GM19452 (cell line): ENCODE data around the gene ART4.

Experiments
- ATAC-seq: cut with Tn5 transposase; IDR thresholded peaks from one replicate; pipeline ENCODE4 v1.9.1; 2021; ENCODE audit not compliant: unreplicated experiment

ART4 gene

GRCh38 chr12:14811486-14811885 lies 31.8 kb downstream of the ART4 start:
- no peak for ATAC-seq

GRCh38 chr12:14810953-14811483 lies 32.3 kb downstream of the ART4 start:
- no peak for ATAC-seq

DNA sequence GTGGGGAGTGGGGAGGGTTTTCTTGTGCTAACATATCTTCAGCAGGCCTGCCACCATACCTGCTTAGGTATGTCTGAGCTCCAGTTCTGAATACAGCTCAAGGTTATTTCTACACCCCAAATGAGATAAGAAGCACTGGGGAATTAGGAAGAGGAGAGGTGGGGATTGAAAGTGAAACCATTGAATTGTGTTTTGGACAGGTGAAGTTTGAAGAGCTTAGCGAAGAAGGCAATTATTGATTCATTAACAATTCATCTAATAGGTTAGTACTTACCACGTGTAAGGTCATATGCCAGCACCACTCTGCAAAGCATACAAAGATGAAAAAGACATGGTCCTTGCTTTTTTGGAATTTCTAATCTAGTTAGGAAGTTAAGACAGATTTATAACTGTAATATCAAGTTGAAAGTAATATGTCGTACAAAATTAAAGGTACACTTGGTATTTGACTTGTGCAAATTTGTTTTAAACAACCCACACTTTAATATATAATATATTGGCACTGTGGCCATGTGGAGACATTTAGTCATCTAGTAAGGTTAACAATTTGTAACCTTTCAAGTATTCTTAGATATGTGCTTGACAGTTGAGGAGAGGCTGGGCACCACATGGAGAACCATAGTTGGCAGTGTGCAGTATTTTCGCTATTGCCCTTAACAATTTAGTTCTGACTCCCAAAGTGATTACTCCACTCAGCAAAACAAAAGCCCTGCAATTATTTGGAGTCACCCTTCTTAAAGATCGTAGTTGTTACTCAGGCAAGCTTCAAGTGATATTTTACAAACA lies 33.0 kb downstream of the ART4 start:
- no peak for ATAC-seq

- peak; percentile 4 for ATAC-seq
Observed at GRCh38 chr12:14803830-14804160, 39.5 kb downstream of the ART4 start.

DNA sequence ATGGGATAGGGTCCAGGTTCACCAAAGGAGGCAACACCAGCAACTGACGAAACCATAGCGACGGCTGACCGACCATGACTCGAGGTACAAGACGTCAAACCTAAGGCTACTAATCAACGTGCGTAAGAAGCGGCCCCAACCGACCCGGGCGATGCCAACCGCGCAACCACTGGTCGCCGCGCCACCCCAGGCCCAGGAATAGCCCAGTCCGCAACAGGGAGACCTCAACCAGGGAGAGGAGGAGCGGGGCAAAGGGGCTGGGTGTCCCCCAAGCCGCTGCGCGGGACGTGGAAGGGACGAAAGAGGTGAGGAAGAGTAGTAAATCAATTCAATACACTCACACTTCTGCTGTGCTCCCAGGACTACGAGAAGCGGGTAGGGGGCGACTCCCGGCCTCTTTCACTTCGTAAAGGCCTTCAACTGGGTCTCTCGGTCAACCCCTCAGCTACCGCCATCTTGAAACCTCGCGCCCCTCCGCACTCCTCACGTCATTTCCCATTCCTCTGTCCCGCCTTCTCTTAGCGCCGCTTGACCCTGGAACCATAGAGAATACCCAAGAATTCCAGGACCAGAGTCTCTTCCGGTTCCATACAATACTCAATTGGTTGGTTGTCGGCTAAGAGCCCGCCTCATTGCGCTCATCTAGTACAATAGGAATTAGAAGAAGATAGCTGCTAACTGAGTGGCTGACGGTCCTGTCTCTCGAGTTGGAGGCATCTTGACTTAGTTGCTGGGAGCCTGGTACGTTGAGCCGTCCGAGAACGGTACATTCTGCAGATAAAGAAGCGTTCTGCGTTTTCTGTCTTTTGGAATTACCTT lies 40.1 kb downstream of the ART4 start, which contains the start of the genes C12orf60 and WBP11:
Gene C12orf60, plus strand, starts transcription at position 660 of the 819 bp plus-strand sequence. CDS start 19,266 bp downstream, outside the sequence.
Gene WBP11, minus strand, starts transcription at position 468 of the 819 bp plus-strand sequence. CDS start 2,095 bp downstream, outside the sequence.
- peak; percentile 99 for ATAC-seq

GRCh38 chr12:14802721-14803010 lies 40.7 kb downstream of the ART4 start:
- ATAC-seq = no peak

- no peak for ATAC-seq
Observed at GRCh38 chr12:14802247-14802646, 41.1 kb downstream of the ART4 start.

DNA sequence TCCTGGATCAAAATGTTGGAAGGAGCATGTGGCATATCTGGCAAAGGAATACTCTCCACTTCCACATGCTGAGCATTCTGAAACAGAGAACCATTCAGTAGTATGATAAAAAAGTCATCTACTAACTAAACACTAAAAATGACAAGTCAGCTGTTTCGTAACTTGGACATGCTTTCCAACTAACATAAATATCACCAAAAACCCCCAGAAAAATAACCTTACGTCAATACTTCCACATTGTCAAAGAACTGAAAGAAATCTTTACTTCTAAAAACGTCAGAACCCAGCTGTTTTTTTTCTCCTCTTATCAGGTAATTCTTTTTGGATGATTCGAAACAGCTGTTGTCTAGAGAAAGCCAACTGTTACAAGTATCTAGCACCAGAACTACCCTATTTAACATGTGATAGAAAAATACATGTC lies 48.3 kb downstream of the ART4 start:
- no peak for ATAC-seq

- ATAC-seq = no peak
Observed at GRCh38 chr12:14785568-14785967, 57.8 kb downstream of the ART4 start.

- ATAC-seq = no peak
Observed at GRCh38 chr12:14784471-14784870, 58.9 kb downstream of the ART4 start.

DNA sequence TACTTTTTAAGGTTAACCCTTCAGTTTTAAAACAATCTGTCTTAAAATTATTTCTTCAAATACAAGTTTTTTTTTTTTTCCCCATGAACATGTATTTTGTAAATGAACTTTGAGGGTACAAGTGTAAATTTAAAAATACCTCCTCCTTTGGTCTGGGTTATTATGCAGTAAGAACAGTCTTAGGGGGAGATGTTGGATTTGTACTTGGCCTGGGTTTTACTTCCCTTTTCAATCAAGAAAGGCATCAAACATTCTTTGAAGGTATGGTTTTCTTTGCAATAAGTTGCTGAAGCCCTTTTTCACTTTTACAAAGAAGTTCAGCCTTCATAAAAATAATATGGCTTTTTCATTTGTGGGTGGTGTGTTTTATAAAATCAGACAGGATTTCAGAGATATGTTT lies 60.6 kb downstream of the ART4 start:
- no peak for ATAC-seq

DNA sequence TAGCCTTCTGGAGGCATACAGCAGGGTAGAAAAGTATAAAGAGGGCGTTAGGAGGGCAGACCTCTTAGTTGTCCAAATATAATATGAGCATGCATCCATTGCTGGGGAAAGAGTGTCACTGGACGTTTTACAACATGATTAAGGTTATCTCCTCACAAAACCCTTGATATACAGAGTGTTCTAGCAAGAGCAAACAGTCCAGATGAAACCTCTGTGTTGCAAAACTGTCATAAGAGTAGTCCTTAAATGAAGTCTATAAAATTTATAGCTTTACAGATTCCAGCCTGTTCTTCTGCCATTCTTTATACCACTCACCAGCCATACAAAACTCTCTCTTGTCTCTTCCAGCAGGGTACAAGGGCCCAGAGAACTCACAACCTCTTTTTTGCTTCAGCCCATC lies 61.8 kb downstream of the ART4 start:
- no peak for ATAC-seq

DNA sequence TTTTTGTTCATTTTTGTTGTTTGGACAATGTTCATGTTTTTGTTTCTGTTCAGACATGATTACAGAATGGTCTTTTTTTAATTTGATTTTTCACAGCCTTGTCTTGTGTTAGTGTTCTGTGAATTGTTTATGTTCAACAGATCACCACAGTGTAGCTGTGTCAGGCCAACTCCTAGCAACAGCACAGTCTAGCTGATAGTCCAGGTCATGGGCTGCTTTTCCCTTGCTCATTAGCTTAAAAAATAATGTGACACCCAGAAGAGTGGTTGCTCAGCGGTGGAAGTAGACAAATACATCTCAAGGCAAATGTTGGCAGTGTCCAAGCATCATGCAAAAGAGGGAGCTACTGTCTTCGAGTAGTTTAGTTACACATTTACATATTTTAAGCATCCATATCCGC lies 62.5 kb downstream of the ART4 start:
- no peak for ATAC-seq

DNA sequence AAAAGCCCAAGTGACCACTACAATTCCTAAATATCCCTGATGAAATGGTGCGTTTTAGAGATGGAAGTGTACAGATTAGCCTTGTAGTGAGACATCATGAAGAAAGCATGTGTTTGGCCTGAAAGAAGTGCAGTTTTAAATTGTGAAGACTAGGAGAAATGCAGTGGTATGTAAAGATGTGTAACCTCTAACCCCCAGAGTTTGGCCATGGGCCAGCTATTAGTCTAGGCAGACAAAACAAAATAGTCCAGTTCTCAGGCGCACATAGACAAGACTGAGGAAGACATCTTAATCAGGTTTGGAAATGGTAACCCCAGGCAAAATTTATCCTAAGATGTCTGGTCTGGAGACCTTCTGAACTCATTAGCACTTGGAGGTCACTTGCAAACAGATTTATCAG lies 63.5 kb downstream of the ART4 start:
- no peak for ATAC-seq

- ATAC-seq = no peak
Observed at GRCh38 chr12:14777271-14777670, 66.1 kb downstream of the ART4 start.

GRCh38 chr12:14776236-14776961 lies 66.9 kb downstream of the ART4 start:
- ATAC-seq = no peak

DNA sequence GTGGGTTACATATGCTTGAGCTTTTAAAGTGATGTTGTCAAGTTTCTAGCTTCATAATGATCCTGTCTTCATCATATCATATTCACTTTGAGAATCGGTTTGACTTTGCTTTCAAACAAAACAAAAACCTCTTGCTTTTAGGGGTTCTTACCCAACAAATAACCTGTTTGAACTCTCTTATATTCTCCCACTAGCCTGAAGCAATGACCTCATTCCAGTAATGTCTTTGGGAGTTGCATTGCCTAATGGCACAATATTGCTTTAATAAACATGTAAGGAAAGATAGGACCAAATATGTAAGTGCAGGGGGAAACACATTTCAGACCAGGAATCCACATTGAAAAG lies 67.7 kb downstream of the ART4 start:
- ATAC-seq = no peak
